ENCODE results near the gene ZFYVE26.
"Not testable (repeated sequence)": the region's sequence is repeated elsewhere in the genome, so short reads cannot be mapped to it uniquely, and the experiment has no call there.

Gene ZFYVE26

DNA sequence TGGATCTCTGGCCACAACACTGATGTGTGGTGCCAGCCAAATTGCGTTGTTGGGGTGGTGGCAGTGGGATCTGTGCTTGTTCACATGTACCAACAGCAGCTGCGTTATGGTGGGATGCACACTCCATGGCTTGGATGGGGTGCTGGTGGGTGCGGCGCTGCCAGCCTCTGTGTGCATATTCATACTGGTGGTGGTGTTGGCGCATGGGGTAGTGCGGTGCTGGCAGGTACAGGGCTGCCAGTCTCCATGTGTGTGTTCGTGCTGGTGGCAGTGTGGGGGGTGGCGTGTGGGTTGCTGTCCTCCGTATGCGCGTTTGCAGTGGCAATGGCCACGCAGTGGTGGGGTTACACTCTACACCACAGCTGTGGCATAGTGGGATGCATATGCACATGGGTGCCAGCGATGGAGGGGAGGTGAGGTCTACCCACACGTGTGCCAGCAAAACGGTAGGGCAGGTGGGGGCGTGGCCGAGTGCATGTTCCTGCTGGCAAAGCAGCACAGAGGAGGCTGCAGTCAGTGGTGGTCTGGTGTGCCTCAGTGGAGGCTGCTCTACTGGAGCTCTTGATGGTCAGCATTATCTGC lies 29.7 kb upstream of the ZFYVE26 start:
- Histone ChIP-seq H3K27ac (ENCODE audit: insufficient read depth, low read depth, low read length, poor library complexity, severe bottlenecking) (no peak overlapping the region), H3K4me1 (ENCODE audit: control insufficient read depth, insufficient read depth, low read length) (no peaks in the 10 kb centered on the region), H3K4me3 (ENCODE audit: insufficient read depth, low read depth, low read length) (no peak overlapping the region), H3K9me3 (ENCODE audit: control insufficient read depth, low read length) (no peaks in the 10 kb centered on the region), H3K27me3 (ENCODE audit: control insufficient read depth, insufficient read depth, low read length, poor library complexity, severe bottlenecking) (no peaks in the 10 kb centered on the region), H3K36me3 (ENCODE audit: control insufficient read depth, insufficient read depth, low read length) (no peaks in the 10 kb centered on the region)
- 91 to 95% methylated on average over 17 of the region's 17 CpGs for WGBS, 2 experiments

DNA sequence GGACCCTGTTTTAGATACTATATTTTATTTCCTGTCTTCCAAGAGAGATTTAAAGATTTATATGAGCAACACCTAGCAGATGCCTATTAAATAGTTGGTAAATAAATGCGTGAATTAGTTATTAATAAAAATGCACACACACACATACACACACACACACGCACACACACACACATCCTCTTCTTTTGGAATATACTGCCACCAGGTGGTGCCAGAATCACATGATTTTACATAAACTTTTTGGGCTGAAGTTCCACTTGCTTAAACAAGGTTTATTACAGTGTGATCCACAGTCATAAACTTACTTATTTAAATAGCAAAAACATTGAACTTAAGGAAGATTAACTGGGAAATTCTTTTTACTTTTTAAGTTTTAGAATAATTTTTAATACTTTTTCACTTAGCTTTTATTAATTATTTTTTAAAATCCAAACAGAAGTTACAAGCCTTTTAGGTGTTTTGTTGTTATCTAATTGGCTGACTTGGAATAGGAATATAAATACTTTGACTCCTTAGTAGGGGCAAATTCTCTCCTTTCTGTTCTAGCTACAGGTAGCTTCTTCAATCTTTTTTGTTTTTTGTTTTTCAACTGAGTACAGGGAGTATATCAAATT lies 20.7 kb upstream of the ZFYVE26 start:
- Histone ChIP-seq H3K27ac (ENCODE audit: insufficient read depth, low read depth, low read length, poor library complexity, severe bottlenecking) (no peak overlapping the region), H3K27me3 (ENCODE audit: control insufficient read depth, insufficient read depth, low read length, poor library complexity, severe bottlenecking) (no peaks in the 10 kb centered on the region), H3K4me3 (ENCODE audit: insufficient read depth, low read depth, low read length) (no peak overlapping the region), H3K4me1 (ENCODE audit: control insufficient read depth, insufficient read depth, low read length) (no peaks in the 10 kb centered on the region), H3K9me3 (ENCODE audit: control insufficient read depth, low read length) (no peaks in the 10 kb centered on the region), H3K36me3 (ENCODE audit: control insufficient read depth, insufficient read depth, low read length) (peaks cover 2% of the 10 kb centered on the region)
- WGBS, 2 experiments = 76 to 81% methylated on average over 1 to 2 of the region's 2 CpGs

DNA sequence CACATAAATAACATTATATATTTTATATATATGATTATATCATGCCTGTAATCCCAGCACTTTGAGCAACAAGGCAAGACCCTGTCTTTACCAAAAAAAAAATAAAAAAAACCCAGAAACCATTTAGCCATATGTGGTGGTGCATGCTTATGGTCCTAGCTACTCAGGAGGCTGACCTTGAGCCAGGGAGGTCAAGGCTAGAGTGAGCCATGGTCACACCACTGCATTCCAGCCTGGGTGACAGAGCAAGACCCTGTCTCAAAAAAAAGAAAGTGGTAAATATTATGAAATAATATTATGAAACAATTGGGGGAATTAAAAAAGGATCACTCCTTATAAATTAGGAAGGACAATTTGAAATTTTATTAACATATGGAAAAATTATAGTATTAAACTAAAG lies 19.2 kb upstream of the ZFYVE26 start:
- Histone ChIP-seq H3K27ac (ENCODE audit: insufficient read depth, low read depth, low read length, poor library complexity, severe bottlenecking) (no peak overlapping the region), H3K9me3 (ENCODE audit: control insufficient read depth, low read length) (no peaks in the 10 kb centered on the region), H3K36me3 (ENCODE audit: control insufficient read depth, insufficient read depth, low read length) (peaks cover 2% of the 10 kb centered on the region), H3K4me3 (ENCODE audit: insufficient read depth, low read depth, low read length) (no peak overlapping the region), H3K27me3 (ENCODE audit: control insufficient read depth, insufficient read depth, low read length, poor library complexity, severe bottlenecking) (no peaks in the 10 kb centered on the region), H3K4me1 (ENCODE audit: control insufficient read depth, insufficient read depth, low read length) (no peaks in the 10 kb centered on the region)

DNA sequence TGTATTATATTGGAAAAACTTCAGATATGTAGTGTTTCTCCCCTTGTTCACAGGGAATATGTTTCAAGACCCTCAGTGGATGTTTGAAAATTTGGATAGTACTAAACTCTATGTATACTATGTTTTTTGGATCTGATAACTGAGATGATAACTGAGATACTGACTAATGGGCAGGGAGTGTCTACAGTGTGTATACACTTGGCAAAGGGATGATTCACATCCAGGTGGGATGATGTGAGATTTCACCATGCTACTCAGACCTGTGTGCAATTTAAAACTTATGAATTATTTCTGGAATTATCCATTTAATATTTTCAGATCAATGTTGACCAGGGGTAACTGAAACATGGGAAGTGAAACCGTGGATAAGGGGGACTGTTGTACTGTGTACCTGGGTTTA lies 17.0 kb upstream of the ZFYVE26 start:
- no peaks in the 10 kb centered on the region for H3K4me1 ChIP-seq (ENCODE audit: control insufficient read depth, insufficient read depth, low read length)
- peaks cover 2% of the 10 kb centered on the region for H3K36me3 ChIP-seq (ENCODE audit: control insufficient read depth, insufficient read depth, low read length)
- H3K27ac ChIP-seq (ENCODE audit: insufficient read depth, low read depth, low read length, poor library complexity, severe bottlenecking) = no peak overlapping the region
- WGBS, 2 experiments = no CpG with 5 or more reads among the region's 1 CpG
- no peak overlapping the region for H3K4me3 ChIP-seq (ENCODE audit: insufficient read depth, low read depth, low read length)
- no peaks in the 10 kb centered on the region for H3K27me3 ChIP-seq (ENCODE audit: control insufficient read depth, insufficient read depth, low read length, poor library complexity, severe bottlenecking)
- no peaks in the 10 kb centered on the region for H3K9me3 ChIP-seq (ENCODE audit: control insufficient read depth, low read length)

DNA sequence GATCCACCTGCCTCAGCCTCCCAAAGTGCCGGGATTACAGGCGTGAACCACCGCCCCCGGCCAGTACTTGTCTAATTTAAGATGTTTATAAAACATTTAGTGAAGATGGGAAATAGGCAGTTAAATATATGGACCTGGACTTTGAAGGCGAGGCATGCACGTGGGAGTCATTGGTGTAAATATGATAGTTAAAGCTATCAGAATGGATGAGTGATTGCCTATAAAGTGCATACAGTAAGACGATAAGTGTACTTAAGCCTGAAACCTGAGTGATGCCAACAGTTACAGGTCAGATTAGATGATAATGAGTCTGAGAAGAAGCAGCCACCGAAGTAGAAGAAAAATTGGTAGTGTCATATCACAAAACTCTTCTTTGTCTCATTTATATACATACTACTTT lies 14.7 kb upstream of the ZFYVE26 start:
- H3K27ac ChIP-seq (ENCODE audit: insufficient read depth, low read depth, low read length, poor library complexity, severe bottlenecking) = no peak overlapping the region
- WGBS, 2 experiments = 94% methylated on average over 7 to 8 of the region's 8 CpGs
- no peak overlapping the region for H3K4me3 ChIP-seq (ENCODE audit: insufficient read depth, low read depth, low read length)
- H3K9me3 ChIP-seq (ENCODE audit: control insufficient read depth, low read length) = no peaks in the 10 kb centered on the region
- no peaks in the 10 kb centered on the region for H3K27me3 ChIP-seq (ENCODE audit: control insufficient read depth, insufficient read depth, low read length, poor library complexity, severe bottlenecking)
- H3K36me3 ChIP-seq (ENCODE audit: control insufficient read depth, insufficient read depth, low read length) = peaks cover 5% of the 10 kb centered on the region
- H3K4me1 ChIP-seq (ENCODE audit: control insufficient read depth, insufficient read depth, low read length) = no peaks in the 10 kb centered on the region

DNA sequence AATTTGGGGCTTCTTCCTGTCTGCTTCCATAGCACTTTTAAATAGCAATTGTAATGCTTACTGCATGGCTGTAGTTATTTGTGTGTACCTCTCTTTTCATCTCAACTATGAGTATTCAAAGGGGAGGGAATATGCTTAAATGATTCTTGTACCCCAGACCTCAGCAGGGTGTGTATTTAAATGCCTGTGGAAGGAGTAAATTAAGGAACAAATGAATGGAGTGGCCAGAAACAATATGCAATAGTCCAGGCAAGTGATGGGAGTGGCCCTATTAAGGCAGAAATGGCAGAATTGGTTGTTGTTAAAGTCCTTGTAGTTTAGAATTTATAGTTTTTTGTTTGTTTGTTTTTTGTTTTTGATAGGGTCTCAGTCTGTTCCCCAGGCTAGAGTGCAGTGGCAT lies 4.7 kb upstream of the ZFYVE26 start:
- Histone ChIP-seq H3K4me1 (ENCODE audit: control insufficient read depth, insufficient read depth, low read length) (no peaks in the 10 kb centered on the region), H3K9me3 (ENCODE audit: control insufficient read depth, low read length) (no peaks in the 10 kb centered on the region), H3K4me3 (ENCODE audit: insufficient read depth, low read depth, low read length) (no peak overlapping the region)

DNA sequence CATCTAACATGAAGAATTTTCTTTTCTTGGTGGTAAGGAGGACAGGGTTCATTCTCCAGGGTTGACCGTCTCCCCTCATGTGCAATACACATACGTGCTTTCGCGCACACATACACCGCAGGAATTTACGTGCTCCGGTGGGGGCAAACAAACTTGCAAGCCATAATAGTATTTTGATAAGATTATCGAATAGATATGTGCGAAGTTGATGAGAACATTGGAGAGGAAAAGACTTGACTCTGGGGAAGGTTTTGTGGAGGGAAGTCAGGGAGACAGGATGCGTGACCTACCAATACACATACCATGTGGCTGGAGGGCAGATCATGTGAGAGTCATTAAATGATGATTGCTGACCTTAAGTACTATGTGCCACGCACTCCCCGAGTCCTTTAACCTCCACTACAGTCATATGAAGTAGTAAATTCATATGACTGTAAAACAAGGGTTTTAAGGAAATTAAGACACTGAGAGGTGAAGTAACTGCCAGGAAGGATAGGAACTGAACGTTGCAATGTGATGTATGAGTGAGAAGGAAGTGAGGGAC lies 4.1 kb upstream of the ZFYVE26 start:
- H3K27me3 ChIP-seq (ENCODE audit: control insufficient read depth, insufficient read depth, low read length, poor library complexity, severe bottlenecking) = no peaks in the 10 kb centered on the region
- H3K36me3 ChIP-seq (ENCODE audit: control insufficient read depth, insufficient read depth, low read length) = no peaks in the 10 kb centered on the region
- H3K27ac ChIP-seq (ENCODE audit: insufficient read depth, low read depth, low read length, poor library complexity, severe bottlenecking) = no peak overlapping the region
- peak overlapping the region; percentile 64 for H3K4me3 ChIP-seq (ENCODE audit: insufficient read depth, low read depth, low read length)
- 73 to 81% methylated on average over 11 to 12 of the region's 13 CpGs for WGBS, 2 experiments
- H3K4me1 ChIP-seq (ENCODE audit: control insufficient read depth, insufficient read depth, low read length) = peaks cover 4% of the 10 kb centered on the region
- H3K9me3 ChIP-seq (ENCODE audit: control insufficient read depth, low read length) = no peaks in the 10 kb centered on the region

More for the DNA sequence above, 4.7 kb upstream of the ZFYVE26 start:
- Histone ChIP-seq H3K27me3 (ENCODE audit: control insufficient read depth, insufficient read depth, low read length, poor library complexity, severe bottlenecking) (no peaks in the 10 kb centered on the region), H3K27ac (ENCODE audit: insufficient read depth, low read depth, low read length, poor library complexity, severe bottlenecking) (no peak overlapping the region), H3K36me3 (ENCODE audit: control insufficient read depth, insufficient read depth, low read length) (no peaks in the 10 kb centered on the region)

DNA sequence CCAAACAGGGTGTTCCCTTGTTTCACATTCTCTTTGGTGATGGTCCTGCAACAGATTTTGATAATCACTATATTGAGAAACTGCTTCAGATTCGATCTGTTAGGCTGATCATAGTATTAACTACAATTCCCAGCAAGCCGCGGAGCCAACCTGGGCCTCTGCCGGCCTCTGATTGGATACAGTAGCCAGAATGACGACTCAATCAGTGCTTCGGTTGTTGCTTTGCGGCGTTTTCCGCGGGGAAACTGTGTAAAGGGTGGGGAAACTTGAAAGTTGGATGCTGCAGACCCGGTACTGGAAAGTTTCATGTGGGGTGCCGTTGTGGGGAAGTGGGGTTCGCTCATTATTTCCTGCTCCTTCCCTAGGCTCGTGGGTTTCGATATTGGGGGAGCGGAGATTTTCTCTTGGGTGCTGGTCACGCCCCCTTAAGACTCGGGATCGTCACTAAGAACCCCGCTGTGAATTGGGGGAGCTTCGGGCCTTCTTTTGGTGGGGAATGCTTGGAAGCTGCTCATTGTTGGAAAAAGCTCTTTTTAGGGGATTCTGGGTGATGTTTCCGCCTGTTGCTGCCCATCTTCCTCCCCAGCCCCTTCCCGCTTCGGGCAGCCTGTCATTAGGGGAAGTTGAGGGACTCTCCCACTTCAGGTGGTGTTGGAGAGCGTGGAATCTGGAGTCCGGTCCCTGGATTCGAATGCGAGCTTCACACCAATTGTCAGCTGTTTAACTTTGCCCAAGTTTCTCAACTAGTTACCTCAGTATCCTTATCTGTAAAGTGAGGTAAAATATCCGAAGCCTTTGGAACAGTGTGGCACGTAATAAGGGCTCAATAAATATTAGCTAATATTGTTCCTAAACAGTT lies 3.4 kb upstream of the ZFYVE26 start, which contains the start of gene RAD51B:
Gene RAD51B, plus strand, starts transcription at position 217 of the 859 bp plus-strand sequence.
- Histone ChIP-seq H3K9me3 (ENCODE audit: control insufficient read depth, low read length) (no peaks in the 10 kb centered on the region), H3K27me3 (ENCODE audit: control insufficient read depth, insufficient read depth, low read length, poor library complexity, severe bottlenecking) (no peaks in the 10 kb centered on the region), H3K36me3 (ENCODE audit: control insufficient read depth, insufficient read depth, low read length) (no peaks in the 10 kb centered on the region), H3K4me3 (ENCODE audit: insufficient read depth, low read depth, low read length) (peak within 1 kb of the TSS; percentile 64), H3K27ac (ENCODE audit: insufficient read depth, low read depth, low read length, poor library complexity, severe bottlenecking) (no peak within 1 kb of the TSS), H3K4me1 (ENCODE audit: control insufficient read depth, insufficient read depth, low read length) (peaks cover 6% of the 10 kb centered on the region)
- 1 to 4% methylated on average over 28 to 30 of the region's 30 CpGs for WGBS, 2 experiments

DNA sequence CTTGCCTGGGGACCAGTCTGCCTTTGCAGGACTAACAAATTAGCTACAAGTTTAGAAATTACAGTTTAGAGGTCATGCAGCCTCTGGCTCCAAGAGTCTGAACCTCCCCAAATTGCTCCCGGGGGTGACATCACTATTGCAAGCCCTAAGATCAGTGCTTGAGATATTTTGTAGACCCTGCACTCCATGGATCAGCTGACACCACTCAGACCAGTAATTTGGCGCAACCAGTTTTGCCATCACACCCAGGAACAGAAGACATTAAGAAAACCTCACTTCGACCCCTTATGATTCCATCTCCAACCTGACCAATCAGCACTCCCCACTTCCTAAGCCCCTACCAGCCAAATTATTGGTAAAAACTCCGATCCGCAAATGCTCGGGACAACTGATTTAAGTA lies 2.1 kb upstream of the ZFYVE26 start:
- not testable (repeated sequence) for H3K27me3 ChIP-seq (ENCODE audit: control insufficient read depth, insufficient read depth, low read length, poor library complexity, severe bottlenecking); H3K36me3 ChIP-seq (ENCODE audit: control insufficient read depth, insufficient read depth, low read length); H3K27ac ChIP-seq (ENCODE audit: insufficient read depth, low read depth, low read length, poor library complexity, severe bottlenecking); H3K9me3 ChIP-seq (ENCODE audit: control insufficient read depth, low read length); H3K4me1 ChIP-seq (ENCODE audit: control insufficient read depth, insufficient read depth, low read length); H3K4me3 ChIP-seq (ENCODE audit: insufficient read depth, low read depth, low read length)
- WGBS, 2 experiments = 92 to 94% methylated on average over 6 of the region's 6 CpGs

DNA sequence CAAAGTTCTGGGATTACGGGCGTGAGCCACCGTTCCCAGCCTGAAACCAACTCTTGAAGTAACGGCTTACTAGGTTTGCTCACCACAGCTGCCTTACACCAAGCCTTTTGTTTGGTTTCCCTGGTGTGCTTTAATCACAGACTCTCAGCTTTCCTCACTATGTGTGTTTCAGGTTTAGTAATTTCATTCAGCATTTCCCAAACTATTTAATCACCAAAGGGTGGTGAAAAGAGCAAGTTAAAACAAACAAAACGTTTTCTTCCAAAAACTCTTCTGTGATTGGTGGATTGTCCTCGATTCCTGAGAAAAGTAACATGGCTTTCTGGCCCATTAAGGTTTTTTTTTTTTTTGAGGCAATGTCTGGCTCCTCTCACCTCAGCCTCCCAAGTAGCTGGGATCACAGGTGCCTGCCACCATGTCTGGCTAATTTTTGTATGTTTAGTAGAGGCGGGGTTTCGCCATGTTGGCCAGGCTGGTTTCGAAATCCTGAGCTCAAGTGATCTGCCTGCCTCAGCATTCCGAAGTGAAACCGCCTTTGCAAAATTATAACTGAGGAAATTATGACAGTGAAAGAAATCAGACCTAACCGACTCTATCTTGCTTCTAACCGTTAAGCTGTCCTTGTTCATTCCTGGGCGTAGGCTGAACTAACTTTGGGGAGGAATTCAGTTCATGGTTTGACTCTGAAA lies 1.5 kb upstream of the ZFYVE26 start:
- no peak overlapping the region for H3K4me3 ChIP-seq (ENCODE audit: insufficient read depth, low read depth, low read length)
- WGBS, 2 experiments = 91 to 92% methylated on average over 14 of the region's 14 CpGs
- H3K27me3 ChIP-seq (ENCODE audit: control insufficient read depth, insufficient read depth, low read length, poor library complexity, severe bottlenecking) = no peaks in the 10 kb centered on the region
- H3K4me1 ChIP-seq (ENCODE audit: control insufficient read depth, insufficient read depth, low read length) = peaks cover 6% of the 10 kb centered on the region
- no peaks in the 10 kb centered on the region for H3K36me3 ChIP-seq (ENCODE audit: control insufficient read depth, insufficient read depth, low read length)
- H3K27ac ChIP-seq (ENCODE audit: insufficient read depth, low read depth, low read length, poor library complexity, severe bottlenecking) = no peak overlapping the region
- no peaks in the 10 kb centered on the region for H3K9me3 ChIP-seq (ENCODE audit: control insufficient read depth, low read length)

Measured in ectodermal cell (in vitro differentiated cells).